NCI-H526 treated with DMSO at 0.1 percent for 48 hours (cell line): ENCODE results near the gene HCN3.

Experiments
- DNase-seq: peaks from one replicate; lab custom pipeline; 2025; lab: John Stamatoyannopoulos, UW

The HCN3 gene

GRCh38 chr1:155254228-155254713 lies 23.0 kb upstream of the HCN3 start:
- no peak for DNase-seq

DNA sequence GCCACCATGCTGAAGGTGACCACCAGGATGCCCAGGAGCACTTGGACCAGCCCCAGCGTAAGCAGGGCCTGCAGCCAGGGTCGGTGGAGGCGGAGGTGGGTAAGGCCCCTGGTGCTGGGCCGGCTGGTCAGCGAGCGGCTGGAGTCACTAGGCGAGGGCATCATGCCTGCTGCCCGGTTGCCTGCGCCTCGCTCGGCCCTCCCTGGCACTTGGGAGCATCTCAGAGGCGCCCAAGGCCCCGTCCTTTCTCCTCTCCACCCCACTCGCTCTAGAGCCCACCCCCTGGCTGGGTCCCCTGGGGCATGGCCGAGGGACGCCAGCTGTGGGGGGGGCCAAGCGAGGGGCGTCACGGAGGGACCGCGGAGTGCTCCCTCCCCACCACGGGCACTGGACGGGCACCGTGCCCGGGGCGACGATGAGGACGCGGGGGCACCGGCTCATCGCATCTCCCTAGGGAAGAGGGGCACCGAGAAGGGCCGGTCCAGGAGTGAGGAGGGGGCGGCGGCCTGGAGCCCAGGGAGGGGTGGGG lies 22.5 kb upstream of the HCN3 start:
- DNase-seq: no peak

- peak; percentile 97 for DNase-seq
These were observed 21.8 kb upstream of the HCN3 start, which contains the start of gene ENTREP3 for GRCh38 chr1:155255243-155256007. ENTREP3 (minus strand) TSS chr1:155255483; CDS start chr1:155254877, 606 bp downstream.

DNA sequence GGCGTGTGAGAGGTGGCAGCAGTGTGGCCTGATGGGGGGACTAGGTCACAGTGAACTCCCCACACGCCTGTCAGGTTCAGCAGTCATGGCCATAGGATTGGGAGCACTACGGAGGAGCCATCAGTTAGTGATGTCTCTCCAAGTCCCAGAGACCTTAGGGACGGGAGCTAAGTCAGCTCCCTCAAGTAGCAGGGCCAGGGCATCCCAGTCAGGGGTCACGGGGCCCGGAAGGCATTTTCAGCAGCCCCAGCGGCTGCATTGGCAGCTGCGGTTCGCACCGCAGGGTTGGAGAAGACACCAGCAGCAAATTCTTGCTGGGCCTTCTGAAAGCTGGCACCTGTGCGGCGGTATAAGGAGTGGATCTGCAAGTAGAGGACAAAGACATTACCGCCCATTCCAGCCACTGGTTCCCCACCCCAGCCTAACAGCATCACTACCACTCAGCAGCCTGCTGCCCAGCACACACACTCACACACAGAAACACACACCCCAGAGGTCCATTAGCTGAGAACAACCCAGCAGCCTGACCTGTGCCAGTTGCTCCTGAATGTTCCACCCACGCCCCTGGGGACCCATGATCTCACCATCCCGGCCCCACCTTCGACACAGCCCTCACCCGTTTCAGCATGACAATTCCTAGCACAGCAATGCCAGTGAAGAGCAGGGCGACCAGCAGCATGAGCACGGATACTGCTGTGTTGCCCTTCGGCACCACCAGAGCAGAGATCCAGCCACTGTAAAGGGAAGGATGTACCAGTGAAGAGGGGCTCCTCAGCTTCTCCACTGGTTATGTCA lies 21.0 kb upstream of the HCN3 start:
- DNase-seq: no peak

- DNase-seq: no peak
These were observed 17.0 kb upstream of the HCN3 start for GRCh38 chr1:155260276-155260675.

DNA sequence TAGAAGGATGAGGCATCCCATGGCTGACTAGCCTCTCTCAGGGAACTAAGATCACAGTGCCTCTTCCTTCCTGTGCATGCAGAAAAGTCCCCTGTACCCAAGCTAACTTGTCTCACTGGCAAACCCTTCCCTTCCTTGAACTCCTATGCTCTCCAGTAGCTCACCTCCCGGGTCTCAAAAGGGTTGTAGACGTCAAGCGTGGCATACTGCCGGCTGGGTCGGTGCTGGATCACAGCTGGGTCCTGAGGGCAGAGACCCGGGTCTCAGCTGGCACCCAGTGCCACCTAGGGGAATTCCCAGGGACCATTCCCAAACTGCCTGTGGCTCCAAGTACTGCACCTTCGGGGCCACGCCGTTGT lies 15.8 kb upstream of the HCN3 start:
- DNase-seq: no peak

GRCh38 chr1:155261852-155262673 lies 15.2 kb upstream of the HCN3 start, which contains the start of gene SCAMP3:
SCAMP3 (minus strand) TSS chr1:155262360; CDS start chr1:155262151, 209 bp downstream.
- peak; percentile 100 for DNase-seq

- DNase-seq: no peak
These were observed 14.2 kb upstream of the HCN3 start for GRCh38 chr1:155263067-155263466.

- no peak for DNase-seq
These were observed 10.7 kb upstream of the HCN3 start for GRCh38 chr1:155266553-155266952.

- DNase-seq: no peak
These were observed 9.9 kb upstream of the HCN3 start for GRCh38 chr1:155267373-155267772.

DNA sequence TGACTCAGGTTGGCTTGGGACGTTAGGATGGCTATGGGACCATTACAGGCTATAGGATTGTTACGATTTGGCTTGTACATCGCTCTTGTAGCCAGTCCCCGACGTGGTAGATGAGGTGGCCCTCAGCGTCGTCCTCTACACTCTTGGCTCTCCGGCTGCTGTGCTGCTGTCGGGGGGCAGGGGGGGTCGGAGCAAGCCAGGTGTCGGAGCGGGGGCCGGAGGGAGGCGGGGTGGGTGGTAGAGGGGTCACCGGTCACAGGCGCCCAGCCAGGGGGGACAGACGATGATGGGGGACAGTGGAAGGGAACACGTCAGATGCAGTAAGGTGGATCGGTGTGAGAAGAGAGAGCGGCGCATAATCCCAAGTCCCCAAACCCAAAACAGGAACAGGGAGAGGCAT lies 8.6 kb upstream of the HCN3 start:
- DNase-seq: no peak

GRCh38 chr1:155269381-155269780 lies 7.9 kb upstream of the HCN3 start:
- DNase-seq: no peak

DNA sequence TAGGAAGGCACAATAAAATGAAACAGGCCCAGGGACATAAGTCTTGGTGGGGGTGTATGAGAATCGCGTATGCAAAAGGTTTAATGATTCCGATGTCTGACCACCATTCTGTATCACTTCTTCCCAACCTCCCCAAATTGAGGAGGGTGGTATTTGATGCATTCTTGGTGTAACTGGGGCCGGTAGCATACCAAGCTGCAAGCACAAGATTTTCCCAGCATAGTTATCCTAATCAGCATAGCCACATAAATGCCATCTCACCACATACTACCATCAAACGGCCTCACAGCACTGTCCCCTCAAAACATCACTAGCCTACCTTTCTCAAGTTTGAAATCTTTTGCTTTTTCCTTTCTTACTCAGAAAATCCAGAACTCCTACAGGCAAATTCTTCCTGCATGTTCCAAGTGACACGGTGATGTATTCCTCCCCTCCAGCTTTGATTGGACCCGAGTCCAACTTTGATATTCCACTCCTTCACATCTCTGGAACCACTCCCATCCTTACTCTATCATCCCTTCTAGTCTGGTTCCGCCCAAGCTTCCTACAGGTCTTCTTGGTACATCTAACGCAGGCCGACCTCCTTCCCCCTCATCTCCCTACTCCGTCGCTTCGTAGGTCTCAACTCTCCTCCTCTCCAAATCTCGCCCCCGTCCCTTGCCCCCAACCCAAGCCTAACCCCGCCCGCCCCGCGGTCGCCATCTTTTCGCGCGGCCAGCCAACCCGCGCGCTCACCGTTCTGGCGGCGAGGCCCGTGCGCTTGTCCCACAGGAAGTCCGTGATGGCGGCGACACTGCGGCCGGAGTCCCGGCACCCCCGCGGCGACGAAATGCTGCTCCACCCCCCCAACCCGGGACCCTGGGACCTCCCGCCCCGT lies 4.6 kb upstream of the HCN3 start:
- DNase-seq: peak; percentile 90

DNA sequence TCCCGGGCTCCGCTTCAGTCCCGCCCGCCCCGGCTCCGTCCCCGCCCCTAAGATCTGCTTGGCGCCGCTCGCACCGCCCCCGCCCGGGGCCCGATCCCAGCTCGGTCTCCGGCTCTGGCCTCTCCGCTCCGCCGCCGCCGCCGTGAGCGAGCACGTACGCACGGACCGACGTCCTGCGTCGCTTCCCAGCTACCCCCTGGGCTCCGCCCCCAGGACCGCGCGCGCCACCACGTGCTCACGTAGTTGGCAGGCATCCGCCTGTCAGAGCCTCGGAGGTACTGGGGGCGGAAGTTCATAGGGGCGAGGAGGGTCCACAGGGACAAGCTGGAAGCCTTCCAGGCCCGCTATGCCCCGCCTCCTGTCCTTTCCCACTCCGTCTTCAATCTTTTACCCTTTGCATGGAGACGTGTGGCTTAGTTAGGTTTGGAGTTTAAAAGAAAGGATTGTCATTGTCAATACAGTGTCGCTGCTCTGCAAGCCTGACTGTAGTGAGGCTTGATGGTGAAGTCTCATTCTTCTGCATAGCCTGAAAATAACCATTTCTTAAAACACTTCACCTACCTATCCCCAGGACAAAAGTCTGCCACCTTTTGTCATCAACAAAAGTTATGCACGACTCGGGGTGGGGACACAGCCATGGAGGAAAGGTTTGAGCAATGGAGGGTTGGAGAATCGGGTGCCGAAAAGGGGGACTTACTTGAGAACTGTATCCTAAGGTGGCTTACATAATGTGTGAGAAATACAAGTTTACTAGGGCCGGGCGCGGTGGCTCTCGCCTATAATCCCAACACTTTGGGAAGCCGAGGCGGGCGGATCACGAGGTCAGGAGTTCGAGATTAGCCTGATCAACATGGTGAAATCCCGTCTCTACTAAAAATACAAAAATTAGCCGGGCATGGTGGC lies 3.7 kb upstream of the HCN3 start, which contains the start of gene CLK2:
CLK2 (minus strand) TSS at position 162 of the 903 bp plus-strand sequence. CDS start 2,527 bp downstream, outside the sequence.
- peak; percentile 99 for DNase-seq

DNA sequence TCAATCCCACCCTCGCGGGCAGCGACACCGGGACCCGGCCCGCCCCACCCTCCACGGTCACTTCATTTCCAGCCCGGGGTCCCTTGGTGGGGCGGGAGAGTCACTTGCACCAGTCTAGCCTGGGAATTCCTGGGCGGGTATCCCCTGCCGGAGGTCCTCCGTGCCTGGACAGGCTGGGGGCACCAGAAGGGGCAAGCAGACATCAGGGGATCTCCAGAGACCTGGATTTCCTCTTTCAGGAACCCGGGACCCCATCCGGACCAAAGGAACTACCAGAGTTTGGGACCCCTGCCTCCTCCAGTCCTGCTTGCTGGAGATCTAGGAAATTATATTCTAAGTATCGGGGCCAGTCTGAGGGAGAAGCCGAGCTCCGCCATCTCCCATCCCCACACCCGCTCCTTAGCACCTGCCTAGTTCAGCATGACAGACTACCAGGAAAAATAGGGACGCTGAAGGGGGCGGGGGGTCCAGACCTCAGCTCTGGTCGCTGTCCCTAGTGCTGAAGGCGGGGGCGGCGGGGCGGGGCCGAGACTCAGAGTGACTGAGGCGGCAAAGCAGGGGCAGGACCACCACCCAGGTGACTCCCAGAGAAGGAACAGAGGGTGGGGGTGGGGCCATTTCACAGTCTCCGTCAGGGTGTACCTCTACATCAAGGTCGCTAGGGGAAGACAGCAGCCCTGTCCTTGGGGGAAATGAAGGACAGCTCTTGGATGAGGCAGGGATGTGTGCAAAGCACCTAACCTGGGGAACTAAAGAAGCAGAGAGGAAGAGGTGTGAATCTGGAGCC lies 832 bp downstream of the HCN3 start:
- peak; percentile 96 for DNase-seq

DNA sequence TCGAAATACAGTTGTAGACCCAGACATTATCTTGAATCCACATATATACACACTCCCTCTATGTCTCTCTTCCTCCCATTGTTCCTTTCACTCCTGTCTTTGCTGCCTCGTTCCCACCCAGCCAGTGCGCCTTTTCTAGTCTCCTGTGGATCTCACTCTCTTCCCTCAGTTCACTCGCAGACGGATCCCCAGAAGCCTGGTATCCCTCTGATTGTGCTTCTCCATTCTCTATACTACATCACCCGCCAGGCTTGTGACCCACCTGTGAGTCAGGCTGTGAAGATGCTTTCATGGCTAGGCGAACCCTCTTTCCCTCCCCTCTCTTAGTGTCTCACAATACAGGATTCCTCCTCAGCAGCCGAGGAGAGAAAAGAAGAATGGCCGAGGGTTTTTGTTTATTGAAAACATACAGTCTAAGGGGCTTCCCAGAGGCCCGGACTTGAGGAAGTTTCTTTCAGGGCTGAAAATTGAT lies 1.5 kb downstream of the HCN3 start:
- no peak for DNase-seq

DNA sequence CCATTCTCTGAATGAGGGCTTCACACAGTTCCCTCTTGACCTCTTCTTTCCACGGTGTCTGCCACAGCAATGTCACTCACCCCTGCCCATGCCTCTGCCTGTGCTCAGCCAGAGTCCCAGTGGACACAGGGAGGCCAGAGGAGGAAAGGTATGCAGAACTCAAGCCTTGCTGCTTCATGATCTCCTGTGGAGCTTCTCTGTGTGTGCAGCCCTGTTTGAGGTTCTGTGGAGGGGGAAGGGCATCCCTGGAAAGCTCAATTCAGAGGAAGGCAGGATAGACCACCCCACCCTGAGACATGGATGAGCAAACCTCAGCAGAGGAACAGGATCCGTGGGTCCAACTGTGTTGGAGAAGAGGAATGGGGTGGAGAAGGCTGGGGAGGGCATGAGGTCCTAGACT lies 2.0 kb downstream of the HCN3 start:
- DNase-seq: no peak

DNA sequence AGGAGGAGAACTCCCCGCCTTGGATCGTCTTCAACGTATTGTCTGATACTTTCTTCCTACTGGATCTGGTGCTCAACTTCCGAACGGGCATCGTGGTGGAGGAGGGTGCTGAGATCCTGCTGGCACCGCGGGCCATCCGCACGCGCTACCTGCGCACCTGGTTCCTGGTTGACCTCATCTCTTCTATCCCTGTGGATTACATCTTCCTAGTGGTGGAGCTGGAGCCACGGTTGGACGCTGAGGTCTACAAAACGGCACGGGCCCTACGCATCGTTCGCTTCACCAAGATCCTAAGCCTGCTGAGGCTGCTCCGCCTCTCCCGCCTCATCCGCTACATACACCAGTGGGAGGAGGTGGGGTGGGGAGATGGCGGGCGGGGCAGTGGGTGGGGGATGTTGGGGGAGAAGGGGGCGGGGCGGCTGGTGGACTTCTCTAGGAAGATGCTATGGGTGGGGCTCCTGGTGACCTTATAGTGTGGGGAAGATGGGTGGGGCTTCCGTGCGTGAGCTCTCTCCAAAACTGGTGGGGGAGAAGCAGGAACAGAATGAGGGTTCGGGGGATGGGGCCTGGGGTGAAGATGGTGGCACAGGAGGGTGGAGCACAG lies 5.3 kb downstream of the HCN3 start:
- DNase-seq: no peak
